Measurements from ENCODE around the gene NNAT.

DNA sequence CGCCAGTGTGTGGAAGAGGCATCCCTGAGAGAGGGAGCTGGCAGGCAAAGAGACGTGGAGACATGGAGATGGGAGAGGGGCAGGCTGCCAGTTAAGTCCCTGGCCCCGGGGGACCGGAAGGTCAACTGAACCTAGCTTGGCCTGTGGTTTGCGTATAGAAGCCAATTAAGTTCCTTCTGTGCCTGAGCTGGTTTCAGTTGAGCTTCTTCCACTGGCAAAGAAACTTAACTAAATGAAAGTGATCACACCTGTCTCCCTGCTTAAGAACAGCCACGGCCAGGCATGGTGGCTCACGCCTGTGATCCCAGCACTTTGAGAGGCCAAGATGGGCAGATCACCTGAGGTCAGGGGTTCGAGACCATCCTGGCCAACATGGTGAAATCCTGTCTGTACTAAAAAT is 26.7 kb upstream of the NNAT start:
- TF ChIP-seq POLR2AphosphoS5 (IDR thresholded peaks at IDR 0.05; ENCODE audit: insufficient read depth in 1 of 2, low read depth in 1 of 2), result no peak
- TF ChIP-seq, protein P1, sequence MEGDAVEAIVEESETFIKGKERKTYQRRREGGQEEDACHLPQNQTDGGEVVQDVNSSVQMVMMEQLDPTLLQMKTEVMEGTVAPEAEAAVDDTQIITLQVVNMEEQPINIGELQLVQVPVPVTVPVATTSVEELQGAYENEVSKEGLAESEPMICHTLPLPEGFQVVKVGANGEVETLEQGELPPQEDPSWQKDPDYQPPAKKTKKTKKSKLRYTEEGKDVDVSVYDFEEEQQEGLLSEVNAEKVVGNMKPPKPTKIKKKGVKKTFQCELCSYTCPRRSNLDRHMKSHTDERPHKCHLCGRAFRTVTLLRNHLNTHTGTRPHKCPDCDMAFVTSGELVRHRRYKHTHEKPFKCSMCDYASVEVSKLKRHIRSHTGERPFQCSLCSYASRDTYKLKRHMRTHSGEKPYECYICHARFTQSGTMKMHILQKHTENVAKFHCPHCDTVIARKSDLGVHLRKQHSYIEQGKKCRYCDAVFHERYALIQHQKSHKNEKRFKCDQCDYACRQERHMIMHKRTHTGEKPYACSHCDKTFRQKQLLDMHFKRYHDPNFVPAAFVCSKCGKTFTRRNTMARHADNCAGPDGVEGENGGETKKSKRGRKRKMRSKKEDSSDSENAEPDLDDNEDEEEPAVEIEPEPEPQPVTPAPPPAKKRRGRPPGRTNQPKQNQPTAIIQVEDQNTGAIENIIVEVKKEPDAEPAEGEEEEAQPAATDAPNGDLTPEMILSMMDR (IDR thresholded peaks at IDR 0.05), result no peak
